Airway epithelial cell (primary cell): Measurements from ENCODE around the gene GPR50. TPM values are rescaled to one million over a fixed set of nuclear protein-coding genes. Genes with fewer than 3 reads are reported as not detected.

Experiments used
- total RNA-seq: library from RNA; depleted of rRNA; stranded (reverse); fragments of >200 nt; gene quantifications from 2 replicates; pipeline ENCODE4 v1.2.3, GENCODE V29; 2015

GPR50 gene
- not detected in 2 replicates for total RNA-seq

DNA sequence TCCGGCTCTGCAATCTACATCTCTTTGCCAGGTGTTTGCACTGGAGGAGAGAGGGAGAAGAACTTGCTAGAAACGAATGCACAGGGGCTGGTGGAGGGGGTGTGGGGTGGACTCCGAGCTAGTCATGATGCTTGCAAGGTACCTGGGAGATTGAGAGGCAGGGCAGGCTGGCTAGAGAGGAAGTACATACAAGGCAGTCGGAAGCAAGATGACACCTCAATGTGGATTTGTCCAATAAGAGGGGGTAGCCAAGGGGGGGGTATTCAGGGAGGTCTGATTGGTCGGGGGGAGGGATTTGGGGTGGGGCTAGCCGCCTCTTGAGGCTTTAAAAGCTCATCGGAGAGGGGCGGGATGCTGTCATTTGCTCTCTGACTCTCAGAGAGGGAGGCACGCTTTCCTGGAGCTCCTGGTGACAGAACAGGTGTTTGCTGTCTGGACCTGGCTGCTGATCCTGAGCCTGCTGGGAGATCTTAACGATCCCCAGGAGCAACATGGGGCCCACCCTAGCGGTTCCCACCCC is at the start of gene GPR50:
Gene GPR50 (plus strand): TSS at position 354 of the 520 bp plus-strand sequence. CDS start 138 bp downstream, at position 492.

Other genes with a start within 250 kb of the GPR50 start
- gene HMGB3, start 193.2 kb upstream of the GPR50 start, total RNA-seq, result 75.5 and 172 TPM in 2 replicates
- 29.9 and 41.0 TPM in 2 replicates for gene VMA21, start 220.6 kb downstream of the GPR50 start, total RNA-seq